ES-I3 (cell line): ENCODE measurements around the gene CKM.

Experiments used
- H3K36me3 ChIP-seq: 2 replicates; pipeline ENCODE4 v1.6.1; 2013; ENCODE audit warnings: mild to moderate bottlenecking, low read length, control low read depth, moderate library complexity; ENCODE audit not compliant: insufficient read depth
- H3K4me1 ChIP-seq: 2 replicates; pipeline ENCODE4 v1.6.1; 2013; ENCODE audit warnings: mild to moderate bottlenecking, control low read depth, low read length; ENCODE audit not compliant: insufficient read depth
- H3K9ac ChIP-seq: 2 replicates; pipeline ENCODE4 v1.6.1; 2013; ENCODE audit warnings: low read depth, mild to moderate bottlenecking, low read length, moderate library complexity
- H3K9me3 ChIP-seq: 2 replicates; pipeline ENCODE4 v1.6.1; 2013; ENCODE audit warnings: mild to moderate bottlenecking, low read length, moderate library complexity; ENCODE audit not compliant: control insufficient read depth, insufficient read depth

The CKM gene

GRCh38 chr19:45354241-45354842 lies 31.7 kb upstream of the CKM start:
- H3K36me3 ChIP-seq: peaks cover 10% of the 10 kb centered on the region; the same call in 1 of the 2 replicates
- no peaks in the 10 kb centered on the region for H3K4me1 ChIP-seq
- H3K9me3 ChIP-seq: no peaks in the 10 kb centered on the region
- H3K9ac ChIP-seq: no peak overlapping the region

- H3K36me3 ChIP-seq: peaks cover 8% of the 10 kb centered on the region
Observed at GRCh38 chr19:45352914-45353796, 30.5 kb upstream of the CKM start.

GRCh38 chr19:45352471-45352870 lies 29.8 kb upstream of the CKM start:
- H3K36me3 ChIP-seq: peaks cover 8% of the 10 kb centered on the region
- H3K9me3 ChIP-seq: no peaks in the 10 kb centered on the region
- no peak overlapping the region for H3K9ac ChIP-seq
- H3K4me1 ChIP-seq: no peaks in the 10 kb centered on the region

More at GRCh38 chr19:45352914-45353796, 30.5 kb upstream of the CKM start:
- no peak overlapping the region for H3K9ac ChIP-seq
- H3K4me1 ChIP-seq: no peaks in the 10 kb centered on the region
- H3K9me3 ChIP-seq: no peaks in the 10 kb centered on the region

DNA sequence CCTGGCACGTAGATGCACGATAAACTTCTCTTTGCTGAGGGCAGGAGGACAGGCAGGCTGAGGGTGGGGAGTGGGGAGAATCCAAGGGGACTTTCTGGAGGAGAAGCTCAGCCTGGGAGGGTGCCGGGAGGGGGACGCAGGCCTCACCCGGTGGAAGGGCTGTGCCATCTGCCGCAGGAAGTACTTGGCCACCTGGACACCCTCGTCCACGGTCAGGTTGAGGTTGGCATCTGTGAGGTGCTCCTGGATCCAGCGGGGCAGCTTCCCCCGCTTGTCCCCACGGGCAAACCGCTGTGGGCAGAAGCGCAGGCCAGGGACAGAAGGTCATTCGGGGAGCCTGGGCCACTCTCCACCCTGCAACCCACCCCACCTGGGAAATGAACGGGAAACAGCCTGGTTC lies 29.4 kb upstream of the CKM start:
- H3K9me3 ChIP-seq: no peaks in the 10 kb centered on the region
- H3K9ac ChIP-seq: no peak overlapping the region
- no peaks in the 10 kb centered on the region for H3K4me1 ChIP-seq
- H3K36me3 ChIP-seq: peaks cover 8% of the 10 kb centered on the region

- H3K9ac ChIP-seq: no peak overlapping the region
- peaks cover 8% of the 10 kb centered on the region for H3K36me3 ChIP-seq
- no peaks in the 10 kb centered on the region for H3K4me1 ChIP-seq
- no peaks in the 10 kb centered on the region for H3K9me3 ChIP-seq
Observed at GRCh38 chr19:45351401-45351952, 28.8 kb upstream of the CKM start.

- no peaks in the 10 kb centered on the region for H3K4me1 ChIP-seq
- no peaks in the 10 kb centered on the region for H3K9me3 ChIP-seq
- peaks cover 6% of the 10 kb centered on the region for H3K36me3 ChIP-seq
- H3K9ac ChIP-seq: no peak overlapping the region
Observed at GRCh38 chr19:45350477-45351058, 27.9 kb upstream of the CKM start.

GRCh38 chr19:45349430-45349941 lies 26.8 kb upstream of the CKM start:
- Histone ChIP-seq H3K4me1 (no peaks in the 10 kb centered on the region), H3K9me3 (no peaks in the 10 kb centered on the region), H3K9ac (no peak overlapping the region), H3K36me3 (peaks cover 6% of the 10 kb centered on the region)

GRCh38 chr19:45349126-45349415 lies 26.4 kb upstream of the CKM start:
- Histone ChIP-seq H3K36me3 (peaks cover 6% of the 10 kb centered on the region), H3K9ac (no peak overlapping the region), H3K9me3 (no peaks in the 10 kb centered on the region)

DNA sequence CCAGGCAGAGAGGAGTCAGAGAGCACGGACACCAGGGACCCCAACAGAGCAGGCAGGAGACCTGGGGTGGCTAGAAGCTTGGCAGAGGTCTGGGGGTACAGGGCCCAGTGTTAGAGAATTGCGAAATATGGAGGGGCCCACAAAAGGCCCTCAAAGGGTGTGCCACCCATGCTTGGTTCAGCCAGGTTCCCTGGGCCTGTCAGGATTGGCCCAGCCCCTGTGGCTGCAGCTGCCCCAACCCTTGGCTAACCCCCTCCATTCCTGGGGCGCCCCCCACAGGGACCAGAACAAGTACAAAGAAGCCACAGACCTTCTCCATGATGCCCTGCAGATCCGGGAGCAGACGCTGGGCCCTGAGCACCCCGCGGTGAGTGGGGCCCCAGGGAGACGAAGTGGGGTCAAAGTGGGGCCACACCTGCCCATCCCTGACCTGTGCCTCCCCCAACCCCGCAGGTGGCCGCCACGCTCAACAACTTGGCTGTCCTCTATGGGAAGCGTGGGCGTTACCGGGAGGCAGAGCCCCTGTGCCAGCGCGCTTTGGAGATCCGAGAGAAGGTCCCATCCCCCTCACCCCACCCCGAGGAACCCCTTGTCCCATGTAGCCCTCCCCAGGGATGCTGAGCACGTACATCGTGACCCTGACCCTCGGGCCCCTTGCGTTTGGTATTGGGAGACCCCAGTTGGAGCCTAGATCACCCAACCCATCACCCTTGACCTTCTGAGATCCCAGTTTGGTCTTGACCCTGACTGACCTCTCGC lies 25.9 kb upstream of the CKM start:
- Histone ChIP-seq H3K4me1 (no peaks in the 10 kb centered on the region), H3K36me3 (peaks cover 6% of the 10 kb centered on the region), H3K9me3 (no peaks in the 10 kb centered on the region), H3K9ac (no peak overlapping the region)

More at GRCh38 chr19:45349126-45349415, 26.4 kb upstream of the CKM start:
- H3K4me1 ChIP-seq: no peaks in the 10 kb centered on the region

DNA sequence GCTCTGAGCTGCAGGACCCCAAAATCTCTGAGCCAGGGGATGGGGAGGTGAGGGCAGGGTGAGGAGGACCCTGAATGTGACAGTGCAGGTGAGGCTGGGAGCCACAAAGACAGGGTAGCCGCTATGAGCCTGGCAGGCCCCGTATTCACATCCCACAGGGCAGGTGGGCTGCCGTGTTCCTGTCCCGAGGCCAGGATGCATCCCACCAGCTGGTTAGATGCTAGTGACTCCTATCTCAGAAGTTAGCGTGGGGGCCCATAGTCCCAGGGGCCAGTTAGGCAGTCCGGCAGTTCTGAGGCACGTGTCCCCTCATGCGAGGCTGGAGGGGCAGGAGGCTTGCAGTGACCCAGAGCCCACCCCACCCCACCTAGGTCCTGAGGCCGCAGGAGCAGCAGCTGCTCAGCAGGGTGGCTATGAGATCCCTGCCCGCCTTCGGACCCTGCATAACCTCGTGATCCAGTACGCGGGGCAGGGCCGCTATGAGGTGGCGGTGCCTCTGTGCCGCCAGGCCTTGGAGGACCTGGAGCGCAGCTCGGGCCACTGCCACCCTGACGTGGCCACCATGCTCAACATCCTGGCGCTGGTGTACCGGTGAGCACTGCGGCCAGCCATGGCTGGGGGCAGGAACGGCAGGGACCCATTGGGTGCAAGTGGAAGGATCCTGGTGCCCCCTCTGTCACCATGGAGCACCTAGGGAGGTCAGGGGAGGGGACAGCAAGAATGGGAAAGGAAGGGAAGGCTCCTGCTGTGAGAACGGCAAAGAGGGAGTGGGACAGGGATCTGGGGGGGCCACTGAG lies 25.1 kb upstream of the CKM start:
- Histone ChIP-seq H3K4me1 (no peaks in the 10 kb centered on the region), H3K9ac (no peak overlapping the region), H3K36me3 (peaks cover 6% of the 10 kb centered on the region), H3K9me3 (no peaks in the 10 kb centered on the region)

GRCh38 chr19:45346449-45346848 lies 23.8 kb upstream of the CKM start:
- H3K9ac ChIP-seq: no peak overlapping the region
- H3K4me1 ChIP-seq: no peaks in the 10 kb centered on the region
- H3K36me3 ChIP-seq: no peaks in the 10 kb centered on the region; the same call in 1 of the 2 replicates
- H3K9me3 ChIP-seq: no peaks in the 10 kb centered on the region

DNA sequence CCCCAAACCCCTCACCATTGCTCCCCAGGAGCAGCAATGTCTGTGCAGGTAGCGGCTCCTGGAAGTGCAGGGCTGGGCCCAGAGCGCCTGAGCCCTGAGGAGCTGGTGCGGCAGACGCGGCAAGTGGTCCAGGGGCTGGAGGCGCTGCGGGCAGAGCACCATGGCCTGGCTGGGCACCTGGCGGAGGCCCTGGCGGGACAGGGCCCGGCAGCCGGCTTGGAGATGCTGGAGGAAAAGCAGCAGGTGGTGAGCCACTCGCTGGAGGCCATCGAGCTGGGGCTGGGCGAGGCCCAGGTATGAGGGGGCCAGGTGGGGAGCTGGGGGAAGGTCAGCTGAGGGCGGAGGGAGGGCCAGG lies 22.8 kb upstream of the CKM start:
- no peak overlapping the region for H3K9ac ChIP-seq
- H3K4me1 ChIP-seq: no peaks in the 10 kb centered on the region
- H3K36me3 ChIP-seq: no peaks in the 10 kb centered on the region; the same call in 1 of the 2 replicates
- H3K9me3 ChIP-seq: no peaks in the 10 kb centered on the region

DNA sequence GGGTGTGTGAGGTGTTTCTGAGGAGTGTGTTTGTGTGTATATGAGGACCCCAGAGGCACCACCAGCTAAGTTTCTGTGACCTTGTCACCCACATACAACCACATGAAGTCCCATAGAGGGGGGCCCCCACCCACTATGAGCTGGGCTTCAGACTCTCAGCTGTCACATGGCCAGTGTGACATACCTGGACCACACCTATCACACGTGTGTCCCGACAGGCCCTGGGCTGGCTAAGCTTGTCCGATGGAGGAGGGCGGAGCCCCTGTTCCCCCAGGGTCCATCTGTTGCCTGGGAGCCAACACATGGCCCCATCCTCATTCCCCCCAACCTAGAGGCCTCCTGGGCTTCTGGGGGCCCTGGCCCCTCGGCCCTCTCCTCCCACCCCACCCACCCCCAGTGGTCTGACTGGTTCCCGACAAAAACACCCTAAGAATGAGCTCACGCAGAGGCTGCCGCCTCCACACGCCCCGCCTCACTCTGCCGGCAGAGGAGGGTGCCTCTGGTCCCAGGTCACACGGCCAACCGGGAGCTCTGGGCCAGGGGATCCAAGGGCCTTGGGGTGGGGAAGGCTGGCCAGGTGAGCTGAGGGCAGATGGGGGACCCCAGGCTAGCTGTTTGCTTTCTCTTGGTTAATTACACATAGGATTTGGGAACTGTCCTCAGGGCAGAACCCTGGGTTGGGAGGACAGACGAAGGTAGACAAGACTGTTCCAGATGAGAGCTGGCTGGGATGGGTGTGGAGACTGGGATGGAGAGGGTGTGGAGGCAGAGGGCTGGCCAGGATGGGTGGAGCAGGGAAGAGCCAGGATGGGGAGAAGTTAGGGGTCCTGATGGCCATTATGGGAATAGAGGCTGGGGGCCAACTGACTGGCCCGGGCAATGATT lies 22.2 kb upstream of the CKM start:
- Histone ChIP-seq H3K4me1 (no peaks in the 10 kb centered on the region; the same call in 1 of the 2 replicates), H3K9ac (no peak overlapping the region)

More for the DNA sequence above, 22.2 kb upstream of the CKM start:
- Histone ChIP-seq H3K36me3 (no peaks in the 10 kb centered on the region; the same call in 1 of the 2 replicates), H3K9me3 (no peaks in the 10 kb centered on the region)
